ENCODE data around the gene PNCK.

- TF ChIP-seq EP300 (IDR thresholded peaks at IDR 0.05; ENCODE audit: borderline replicate concordance in 1 of 2, control insufficient read depth in 1 of 2, low read depth in 2 of 2, low read length in 2 of 2) (no peak), CTCF (IDR thresholded peaks at IDR 0.05 in 2 of 3, conservative IDR thresholded peaks at IDR 0.05 in 1 of 3; ENCODE audit: control insufficient read depth in 2 of 3, extremely low read depth in 1 of 3, insufficient read depth in 1 of 3, low read depth in 3 of 3, low read length in 3 of 3) (no peak)
These were observed 49.2 kb upstream of the PNCK start for GRCh38 chrX:153722704-153723350.
